ENCODE measurements around the gene TSPEAR. TPM values are rescaled to one million over a fixed set of nuclear protein-coding genes. Genes with fewer than 3 reads are reported as not detected.

The TSPEAR gene
- total RNA-seq, 3 donors from 2014 or later (not counting 1 experiment from before 2014, with no cell fraction given), result not detected

DNA sequence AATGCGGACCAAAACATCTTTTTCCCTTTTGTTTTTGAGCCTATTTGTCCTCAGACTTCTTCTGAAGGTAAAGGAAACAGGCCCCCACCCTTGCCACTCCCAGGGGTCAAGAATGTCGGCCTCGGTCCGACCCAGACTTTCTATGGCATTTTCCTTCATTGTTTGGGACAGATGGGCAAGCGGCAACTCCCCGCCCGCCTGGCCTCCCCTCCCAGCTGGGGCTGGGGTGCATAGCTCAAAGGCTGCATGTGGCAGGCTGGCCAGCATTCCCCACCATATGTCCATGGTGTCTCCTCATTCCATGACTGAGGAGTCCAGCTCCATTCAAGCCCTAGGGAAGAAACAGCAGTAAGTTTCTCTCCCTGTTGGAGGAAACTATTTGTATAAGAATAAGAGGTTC is 29.4 kb upstream of the TSPEAR start:
- Mint-ChIP-seq H3K36me3 (no peaks in the 10 kb centered on the region), H3K27me3 (ENCODE audit: low read depth in 2 of 2) (peaks cover 0 to 6% of the 10 kb centered on the region in 2 donors), H3K9me3 (no peaks in the 10 kb centered on the region), H3K4me1 (peaks cover 4 to 6% of the 10 kb centered on the region in 2 donors), H3K4me3 (no peak overlapping the region), H3K27ac (no peak overlapping the region)
- Histone ChIP-seq H3K27ac (ENCODE audit: low read length) (no peak overlapping the region), H3K36me3 (ENCODE audit: control insufficient read depth, insufficient read depth, low read length) (no peaks in the 10 kb centered on the region), H3K4me1 (ENCODE audit: control insufficient read depth, insufficient read depth, low read length) (no peaks in the 10 kb centered on the region), H3K4me3 (ENCODE audit: low read length) (no peak overlapping the region), H3K27me3 (ENCODE audit: control insufficient read depth, insufficient read depth, low read length) (no peaks in the 10 kb centered on the region), H3K9me3 (ENCODE audit: control insufficient read depth, insufficient read depth, low read length) (peaks cover 10% of the 10 kb centered on the region)
- TF ChIP-seq, protein P1, sequence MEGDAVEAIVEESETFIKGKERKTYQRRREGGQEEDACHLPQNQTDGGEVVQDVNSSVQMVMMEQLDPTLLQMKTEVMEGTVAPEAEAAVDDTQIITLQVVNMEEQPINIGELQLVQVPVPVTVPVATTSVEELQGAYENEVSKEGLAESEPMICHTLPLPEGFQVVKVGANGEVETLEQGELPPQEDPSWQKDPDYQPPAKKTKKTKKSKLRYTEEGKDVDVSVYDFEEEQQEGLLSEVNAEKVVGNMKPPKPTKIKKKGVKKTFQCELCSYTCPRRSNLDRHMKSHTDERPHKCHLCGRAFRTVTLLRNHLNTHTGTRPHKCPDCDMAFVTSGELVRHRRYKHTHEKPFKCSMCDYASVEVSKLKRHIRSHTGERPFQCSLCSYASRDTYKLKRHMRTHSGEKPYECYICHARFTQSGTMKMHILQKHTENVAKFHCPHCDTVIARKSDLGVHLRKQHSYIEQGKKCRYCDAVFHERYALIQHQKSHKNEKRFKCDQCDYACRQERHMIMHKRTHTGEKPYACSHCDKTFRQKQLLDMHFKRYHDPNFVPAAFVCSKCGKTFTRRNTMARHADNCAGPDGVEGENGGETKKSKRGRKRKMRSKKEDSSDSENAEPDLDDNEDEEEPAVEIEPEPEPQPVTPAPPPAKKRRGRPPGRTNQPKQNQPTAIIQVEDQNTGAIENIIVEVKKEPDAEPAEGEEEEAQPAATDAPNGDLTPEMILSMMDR (IDR thresholded peaks at IDR 0.05), result no peak
- 79% methylated on average over 7 of the region's 7 CpGs for WGBS (ENCODE audit: insufficient coverage)
- ATAC-seq (no peak), DNase-seq (no peak)
- intact Hi-C loops (cut with micrococcal nuclease), result no loop called here

DNA sequence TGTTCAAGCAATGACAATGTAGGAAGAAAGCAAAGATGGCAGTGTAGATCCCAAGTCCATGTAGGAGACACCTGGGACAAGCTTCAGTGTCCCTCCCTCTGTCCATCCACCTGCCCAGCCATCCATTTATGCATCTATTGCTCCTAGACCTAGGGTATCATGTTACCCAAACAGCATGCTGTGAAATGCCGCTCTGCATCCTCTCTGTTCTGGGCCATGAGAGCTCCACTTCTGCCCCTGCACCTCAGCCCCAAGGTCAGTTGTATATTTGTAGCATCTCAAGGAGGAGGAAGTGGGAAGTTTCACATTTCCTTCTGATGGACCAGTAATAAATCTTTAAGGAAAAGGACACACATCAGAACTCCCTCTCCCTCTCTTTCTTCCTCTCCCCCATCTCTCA is 27.9 kb upstream of the TSPEAR start:
- no peak for ATAC-seq
- H3K4me3 Mint-ChIP-seq, result no peak overlapping the region
- Histone ChIP-seq H3K36me3 (ENCODE audit: control insufficient read depth, insufficient read depth, low read length) (no peaks in the 10 kb centered on the region), H3K4me1 (ENCODE audit: control insufficient read depth, insufficient read depth, low read length) (no peaks in the 10 kb centered on the region), H3K9me3 (ENCODE audit: control insufficient read depth, insufficient read depth, low read length) (peaks cover 10% of the 10 kb centered on the region), H3K4me3 (ENCODE audit: low read length) (no peak overlapping the region), H3K27me3 (ENCODE audit: control insufficient read depth, insufficient read depth, low read length) (no peaks in the 10 kb centered on the region), H3K27ac (ENCODE audit: low read length) (no peak overlapping the region)
- DNase-seq, result no peak
- 94% methylated on average over 1 of the region's 1 CpG for WGBS (ENCODE audit: insufficient coverage)
- peaks cover 0 to 3% of the 10 kb centered on the region in 2 donors for H3K27me3 Mint-ChIP-seq (ENCODE audit: low read depth in 2 of 2)
- H3K27ac Mint-ChIP-seq, result no peak overlapping the region
- intact Hi-C loops (cut with micrococcal nuclease), result no loop called here
- H3K4me1 Mint-ChIP-seq, result peaks cover 4 to 6% of the 10 kb centered on the region in 2 donors
- H3K9me3 Mint-ChIP-seq, result no peaks in the 10 kb centered on the region
- TF ChIP-seq, protein P1 (IDR thresholded peaks at IDR 0.05), result no peak
- no peaks in the 10 kb centered on the region for H3K36me3 Mint-ChIP-seq

DNA sequence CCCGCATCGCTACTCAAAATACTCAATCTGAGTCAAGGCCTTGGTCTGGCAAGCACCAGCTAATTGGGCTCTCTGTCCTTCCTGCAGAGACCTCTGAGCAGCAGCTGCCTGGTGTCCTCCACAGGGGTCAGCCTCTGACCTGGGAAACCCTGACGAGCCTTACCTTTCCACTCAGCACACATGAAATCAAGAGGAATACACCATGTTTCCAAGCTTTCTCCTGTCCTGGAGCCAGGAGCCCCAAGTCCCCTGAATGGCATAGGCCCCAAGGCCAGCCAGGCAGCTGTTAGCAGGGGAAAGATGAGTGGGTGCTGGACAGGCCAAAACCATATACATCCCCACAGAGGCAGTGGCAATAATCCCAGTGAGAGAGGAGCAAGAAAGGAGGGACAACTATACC is 27.2 kb upstream of the TSPEAR start:
- Mint-ChIP-seq H3K4me1 (peaks cover 4 to 6% of the 10 kb centered on the region in 2 donors), H3K9me3 (no peaks in the 10 kb centered on the region), H3K4me3 (no peak overlapping the region), H3K27ac (no peak overlapping the region), H3K36me3 (no peaks in the 10 kb centered on the region), H3K27me3 (ENCODE audit: low read depth in 2 of 2) (peaks cover 0 to 3% of the 10 kb centered on the region in 2 donors)
- 95% methylated on average over 3 of the region's 3 CpGs for WGBS (ENCODE audit: insufficient coverage)
- DNase-seq (no peak), ATAC-seq (no peak)
- no peak overlapping the region for H3K4me3 ChIP-seq (ENCODE audit: low read length)
- no peaks in the 10 kb centered on the region for H3K4me1 ChIP-seq (ENCODE audit: control insufficient read depth, insufficient read depth, low read length)
- no peaks in the 10 kb centered on the region for H3K36me3 ChIP-seq (ENCODE audit: control insufficient read depth, insufficient read depth, low read length)
- no peaks in the 10 kb centered on the region for H3K27me3 ChIP-seq (ENCODE audit: control insufficient read depth, insufficient read depth, low read length)
- peaks cover 10% of the 10 kb centered on the region for H3K9me3 ChIP-seq (ENCODE audit: control insufficient read depth, insufficient read depth, low read length)
- intact Hi-C loops (cut with micrococcal nuclease), result no loop called here
- TF ChIP-seq, protein P1 (IDR thresholded peaks at IDR 0.05), result no peak
- H3K27ac ChIP-seq (ENCODE audit: low read length), result no peak overlapping the region

DNA sequence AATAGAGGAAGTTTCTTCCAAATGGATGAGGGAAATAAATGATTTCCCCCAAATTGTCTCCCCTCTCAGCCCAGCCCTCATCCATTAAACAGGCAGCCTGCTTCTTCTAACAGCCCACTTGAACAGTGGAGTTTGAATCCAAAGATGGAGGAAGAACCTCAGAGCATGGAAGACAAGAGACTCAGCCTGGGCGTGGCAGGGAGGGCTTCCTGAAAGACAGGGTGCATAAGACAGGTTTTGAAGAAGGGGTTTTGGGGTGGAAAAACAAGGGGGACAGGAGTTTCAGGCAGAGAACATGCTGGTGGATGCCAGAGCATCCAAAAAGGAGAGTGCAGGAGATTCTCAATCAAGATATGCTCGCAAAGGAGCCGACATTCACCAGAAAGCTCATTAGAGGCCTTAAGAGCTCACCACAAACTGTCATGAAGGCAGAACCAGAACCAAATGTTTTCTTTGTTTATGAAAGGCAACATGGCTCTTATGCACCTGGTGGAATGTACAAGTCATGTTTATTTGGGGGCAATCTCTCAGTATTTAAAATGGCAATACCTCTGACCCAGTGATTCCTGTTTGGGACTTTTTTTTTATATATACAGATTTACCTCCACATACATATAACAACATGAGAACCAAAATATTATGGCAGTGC is 26.5 kb upstream of the TSPEAR start:
- intact Hi-C loops (cut with micrococcal nuclease), result no loop called here
- Histone ChIP-seq H3K36me3 (ENCODE audit: control insufficient read depth, insufficient read depth, low read length) (no peaks in the 10 kb centered on the region), H3K27ac (ENCODE audit: low read length) (no peak overlapping the region), H3K27me3 (ENCODE audit: control insufficient read depth, insufficient read depth, low read length) (no peaks in the 10 kb centered on the region), H3K9me3 (ENCODE audit: control insufficient read depth, insufficient read depth, low read length) (peaks cover 10% of the 10 kb centered on the region), H3K4me3 (ENCODE audit: low read length) (no peak overlapping the region), H3K4me1 (ENCODE audit: control insufficient read depth, insufficient read depth, low read length) (no peaks in the 10 kb centered on the region)
- Mint-ChIP-seq H3K4me3 (no peak overlapping the region), H3K36me3 (no peaks in the 10 kb centered on the region), H3K9me3 (no peaks in the 10 kb centered on the region), H3K4me1 (peaks cover 4 to 6% of the 10 kb centered on the region in 2 donors), H3K27ac (no peak overlapping the region), H3K27me3 (ENCODE audit: low read depth in 2 of 2) (peaks cover 0 to 3% of the 10 kb centered on the region in 2 donors)
- DNase-seq, result no peak
- TF ChIP-seq, protein P1 (IDR thresholded peaks at IDR 0.05), result no peak
- no peak for ATAC-seq
- 82% methylated on average over 3 of the region's 3 CpGs for WGBS (ENCODE audit: insufficient coverage)
